A549 treated with AZD9567 at 1 μM for 4 hours (cell line): Measurements from ENCODE around the gene TUFM. TPM values are rescaled to one million over a fixed set of nuclear protein-coding genes. Genes with fewer than 3 reads are reported as not detected.

Source experiments
- total RNA-seq: library from RNA; stranded (reverse); fragments of 200-300 nt; extraction: Qiagen RNA extraction; gene quantifications from 5 replicates; pipeline ENCODE4 v1.2.3, GENCODE V29; 2022; ENCODE audit not compliant: insufficient read depth

Gene TUFM
- 213 to 311 TPM (median 295 TPM) in 5 replicates for total RNA-seq

GRCh38 chr16:28846080-28846932, at the start of gene TUFM:
TUFM (minus strand) TSS chr16:28846348; CDS start chr16:28846269, 79 bp downstream.

GRCh38 chr16:28878083-28878926, 32.2 kb upstream of the TUFM start, which contains the start of gene ATP2A1:
ATP2A1 (plus strand) TSS chr16:28878488; CDS start chr16:28878672, 184 bp downstream.

GRCh38 chr16:28822520-28823290, 23.4 kb downstream of the TUFM start, which contains the start of gene ATXN2L:
ATXN2L (plus strand) TSS chr16:28822999; CDS start chr16:28823260, 261 bp downstream.

Other genes starting within 250 kb of the TUFM start
- 0.10 TPM in 1 of 5 replicates, not detected in the others for gene SULT1A2, start 249.3 kb downstream of the TUFM start, total RNA-seq
- 3.3 to 6.4 TPM (median 5.0 TPM) in 5 replicates for gene SULT1A1, start 236.3 kb downstream of the TUFM start, total RNA-seq
- 0.22 to 0.62 TPM (median 0.23 TPM) in 3 of 5 replicates, not detected in the others for gene NPIPB8, start 208.3 kb downstream of the TUFM start, total RNA-seq
- 180 to 372 TPM (median 323 TPM) in 5 replicates for gene EIF3C, start 134.9 kb downstream of the TUFM start, total RNA-seq
- 1.6 to 2.2 TPM (median 1.9 TPM) in 5 replicates for gene NPIPB9, start 94.6 kb downstream of the TUFM start, total RNA-seq
- gene ATXN2L, start 23.3 kb downstream of the TUFM start, total RNA-seq: 72.6 to 125 TPM (median 118 TPM) in 5 replicates
- 15.5 to 30.0 TPM (median 28.9 TPM) in 5 replicates for gene SH2B1, start 17.5 kb upstream of the TUFM start, total RNA-seq
- 1.4 to 3.5 TPM (median 2.8 TPM) in 5 replicates for gene ATP2A1, start 32.1 kb upstream of the TUFM start, total RNA-seq
- gene RABEP2, start 78.9 kb upstream of the TUFM start, total RNA-seq: 8.3 to 10.2 TPM (median 9.4 TPM) in 5 replicates
- gene CD19, start 85.6 kb upstream of the TUFM start, total RNA-seq: not detected in 5 replicates
- gene NFATC2IP, start 104.6 kb upstream of the TUFM start, total RNA-seq: 9.1 to 28.3 TPM (median 25.7 TPM) in 5 replicates
- 47.7 to 79.2 TPM (median 72.5 TPM) in 5 replicates for gene SPNS1, start 128.4 kb upstream of the TUFM start, total RNA-seq
- gene LAT, start 138.7 kb upstream of the TUFM start, total RNA-seq: 3.8 to 4.4 TPM (median 4.0 TPM) in 5 replicates